Vagina (tissue), 2 donors: Measurements from ENCODE around the gene UFD1. TPM values are rescaled to one million over a fixed set of nuclear protein-coding genes. Genes with fewer than 3 reads are reported as not detected.

Experiments
- DNase-seq, 2 donors: peaks; one replicate each; pipeline ENCODE4 v3.0.0-alpha.2; 2017; ENCODE audit errors: extremely low spot score in 2 of 2
- H3K27ac ChIP-seq: fragments of 200-600 bp; sonication (generic); one replicate; pipeline ENCODE4 v1.5.1; 2019
- H3K27me3 ChIP-seq: fragments of 200-600 bp; sonication (generic); one replicate; pipeline ENCODE4 v1.5.1; 2019
- H3K36me3 ChIP-seq, 2 donors: fragments of 200-600 bp; sonication (generic); one replicate each; pipeline ENCODE4 v1.5.1; 2017 to 2019
- H3K4me1 ChIP-seq: fragments of 200-600 bp; sonication (generic); one replicate; pipeline ENCODE4 v1.5.1; 2019
- H3K4me3 ChIP-seq, 2 donors: fragments of 200-600 bp; sonication (generic); 1 replicate in 1 of 2; 2 replicates in 1 of 2; pipeline ENCODE4 v1.5.1; 2016 to 2019
- H3K9me3 ChIP-seq: fragments of 200-600 bp; sonication (generic); one replicate; pipeline ENCODE4 v1.5.1; 2019
- CTCF ChIP-seq, 3 experiments: fragments of 450-650 bp in 2 of 3; fragments of 200-600 bp in 1 of 3; sonication (generic) in 1 of 3; IDR thresholded peaks; one replicate each; pipeline ENCODE4 v1.5.1; 2017 to 2019; ENCODE audit warnings: antibody characterized with exemption in 3 of 3, mild to moderate bottlenecking in 2 of 3, moderate library complexity in 2 of 3
- POLR2A ChIP-seq, 2 donors: fragments of 450-650 bp; IDR thresholded peaks; one replicate each; pipeline ENCODE4 v1.6.1; 2017; ENCODE audit warnings: antibody characterized with exemption in 2 of 2, mild to moderate bottlenecking in 2 of 2, moderate library complexity in 2 of 2
- POLR2AphosphoS5 ChIP-seq, 2 donors: sonication (generic); formaldehyde crosslinking; IDR thresholded peaks; one replicate each; pipeline ENCODE4 v1.9.0; 2017; ENCODE audit warnings: antibody characterized with exemption in 2 of 2, mild to moderate bottlenecking in 2 of 2, low read depth in 1 of 2; ENCODE audit not compliant: insufficient read depth in 1 of 2
- intact Hi-C: fragments of 100-400 bp; cut with DNase I; formaldehyde crosslinking; loops from one replicate; pipeline ENCODE4 v1.15.1; 2023
- total RNA-seq: library from RNA; depleted of rRNA; stranded (reverse); fragments of >200 nt; gene quantifications from one replicate; pipeline ENCODE4 v1.2.3, GENCODE V29; 2016

The UFD1 gene
- total RNA-seq, 1 donor from 2014 or later, result 66.8 TPM

- Histone ChIP-seq H3K9me3 (no peaks in the 10 kb centered on the region), H3K4me1 (peaks cover 26% of the 10 kb centered on the region), H3K36me3 (peaks cover 0 to 47% of the 10 kb centered on the region in 2 donors), H3K27ac (no peak overlapping the region), H3K4me3 (no peak overlapping the region), H3K27me3 (no peaks in the 10 kb centered on the region)
- no peak for DNase-seq
- TF ChIP-seq POLR2A (IDR thresholded peaks at IDR 0.05), result no peak
- TF ChIP-seq CTCF (IDR thresholded peaks at IDR 0.05), result no peak
- TF ChIP-seq POLR2AphosphoS5 (IDR thresholded peaks at IDR 0.05; ENCODE audit: insufficient read depth in 1 of 2, low read depth in 1 of 2), result no peak
- intact Hi-C loops, result loop anchor here (10.0 kb wide), 1 partner anchor 59 kb away; no protein-coding TSS in a partner anchor
These were observed 5.4 kb downstream of the UFD1 start for GRCh38 chr22:19473578-19473977.

- Histone ChIP-seq H3K4me1 (peaks cover 14% of the 10 kb centered on the region), H3K27ac (no peak overlapping the region), H3K4me3 (no peak overlapping the region), H3K27me3 (no peaks in the 10 kb centered on the region), H3K9me3 (no peaks in the 10 kb centered on the region), H3K36me3 (peaks cover 0 to 58% of the 10 kb centered on the region in 2 donors)
- no peak for TF ChIP-seq POLR2AphosphoS5 (IDR thresholded peaks at IDR 0.05; ENCODE audit: insufficient read depth in 1 of 2, low read depth in 1 of 2)
- TF ChIP-seq CTCF (IDR thresholded peaks at IDR 0.05), result no peak
- TF ChIP-seq POLR2A (IDR thresholded peaks at IDR 0.05), result no peak
- intact Hi-C loops, result loop anchor here (10.0 kb wide), 1 partner anchor 57 kb away; no protein-coding TSS in a partner anchor
- no peak for DNase-seq
These were observed 6.8 kb downstream of the UFD1 start for GRCh38 chr22:19472233-19472632.

GRCh38 chr22:19471572-19471971 lies 7.4 kb downstream of the UFD1 start:
- DNase-seq, result no peak
- H3K4me1 ChIP-seq, result peaks cover 8% of the 10 kb centered on the region
- no peak overlapping the region for H3K27ac ChIP-seq
- H3K27me3 ChIP-seq, result no peaks in the 10 kb centered on the region
- no peaks in the 10 kb centered on the region for H3K9me3 ChIP-seq
- no peak for TF ChIP-seq POLR2A (IDR thresholded peaks at IDR 0.05)
- TF ChIP-seq POLR2AphosphoS5 (IDR thresholded peaks at IDR 0.05; ENCODE audit: insufficient read depth in 1 of 2, low read depth in 1 of 2), result no peak
- TF ChIP-seq CTCF (IDR thresholded peaks at IDR 0.05), result no peak
- intact Hi-C loops, result loop anchor here (10.0 kb wide), 1 partner anchor 57 kb away; no protein-coding TSS in a partner anchor
- H3K4me3 ChIP-seq, result no peak overlapping the region
- peaks cover 0 to 64% of the 10 kb centered on the region in 2 donors for H3K36me3 ChIP-seq

- no peak for TF ChIP-seq POLR2AphosphoS5 (IDR thresholded peaks at IDR 0.05; ENCODE audit: insufficient read depth in 1 of 2, low read depth in 1 of 2)
- Histone ChIP-seq H3K27ac (no peak overlapping the region), H3K4me3 (no peak overlapping the region), H3K4me1 (no peaks in the 10 kb centered on the region), H3K27me3 (no peaks in the 10 kb centered on the region), H3K36me3 (peaks cover 0 to 77% of the 10 kb centered on the region in 2 donors), H3K9me3 (no peaks in the 10 kb centered on the region)
- DNase-seq, result peak in 1 of 2 donors; percentile 10
- intact Hi-C loops, result loop anchor here (10.0 kb wide), 1 partner anchor 55 kb away; no protein-coding TSS in a partner anchor
These were observed 9.0 kb downstream of the UFD1 start for GRCh38 chr22:19470010-19470409.

GRCh38 chr22:19469421-19469820 lies 9.6 kb downstream of the UFD1 start:
- H3K36me3 ChIP-seq, result peaks cover 0 to 77% of the 10 kb centered on the region in 2 donors
- no peaks in the 10 kb centered on the region for H3K27me3 ChIP-seq
- intact Hi-C loops, result no loop called here
- peak in 1 of 2 donors; percentile 69 for DNase-seq
- no peak overlapping the region for H3K4me3 ChIP-seq
- H3K9me3 ChIP-seq, result no peaks in the 10 kb centered on the region
- H3K27ac ChIP-seq, result no peak overlapping the region
- TF ChIP-seq POLR2AphosphoS5 (IDR thresholded peaks at IDR 0.05; ENCODE audit: insufficient read depth in 1 of 2, low read depth in 1 of 2), result no peak
- no peak for TF ChIP-seq CTCF (IDR thresholded peaks at IDR 0.05)
- TF ChIP-seq POLR2A (IDR thresholded peaks at IDR 0.05), result no peak
- H3K4me1 ChIP-seq, result no peaks in the 10 kb centered on the region
